Activated effector memory CD4-positive, alpha-beta T cell treated with anti-CD3 and anti-CD28 coated beads, Interleukin-2, amount 50 U/mL, for 16 hours (primary cell): ENCODE measurements around the gene CCDC102A.

Experiments used
- DNase-seq: peaks from one replicate; pipeline ENCODE4 v3.0.0-alpha.2; 2020

CCDC102A gene

DNA sequence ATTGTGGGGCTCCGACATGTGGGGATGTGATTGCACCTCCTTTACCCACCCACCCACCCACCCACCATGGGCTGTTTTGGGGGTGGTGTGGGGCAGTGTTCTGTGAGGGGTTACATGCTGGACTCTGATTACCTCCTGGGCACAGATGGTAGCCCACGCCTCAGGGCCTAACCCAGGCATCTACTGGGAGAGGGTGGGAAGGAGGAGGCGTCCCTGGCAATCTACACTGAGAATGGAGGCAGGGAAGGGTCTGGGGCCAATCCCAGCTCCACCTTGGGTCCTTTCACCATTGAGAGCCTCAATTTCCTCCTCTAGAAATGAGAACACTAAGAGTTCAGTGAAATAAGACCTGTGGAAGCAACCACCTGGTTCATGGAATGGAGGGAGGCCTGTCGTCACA is 38.3 kb downstream of the CCDC102A start:
- DNase-seq = no peak

DNA sequence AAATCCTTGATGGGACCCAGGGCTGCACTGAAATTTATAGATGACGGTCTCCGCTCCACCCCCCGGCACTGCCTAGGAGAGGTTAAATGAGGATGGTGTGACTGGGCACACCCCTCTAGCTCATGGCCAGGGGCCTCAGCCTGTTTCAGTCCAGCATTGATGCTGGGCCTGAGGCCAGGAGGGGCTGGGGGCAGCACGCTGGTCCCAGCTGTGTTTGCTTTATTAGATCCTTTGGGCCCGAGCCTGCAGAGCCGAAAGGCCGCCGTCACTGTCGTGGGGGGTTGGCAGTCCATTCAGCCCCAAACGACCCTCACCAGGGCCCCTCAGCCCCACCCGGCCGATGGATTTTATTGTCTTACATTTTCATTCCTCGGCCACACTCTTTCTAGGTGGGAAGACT is 39.2 kb downstream of the CCDC102A start:
- DNase-seq = no peak

DNA sequence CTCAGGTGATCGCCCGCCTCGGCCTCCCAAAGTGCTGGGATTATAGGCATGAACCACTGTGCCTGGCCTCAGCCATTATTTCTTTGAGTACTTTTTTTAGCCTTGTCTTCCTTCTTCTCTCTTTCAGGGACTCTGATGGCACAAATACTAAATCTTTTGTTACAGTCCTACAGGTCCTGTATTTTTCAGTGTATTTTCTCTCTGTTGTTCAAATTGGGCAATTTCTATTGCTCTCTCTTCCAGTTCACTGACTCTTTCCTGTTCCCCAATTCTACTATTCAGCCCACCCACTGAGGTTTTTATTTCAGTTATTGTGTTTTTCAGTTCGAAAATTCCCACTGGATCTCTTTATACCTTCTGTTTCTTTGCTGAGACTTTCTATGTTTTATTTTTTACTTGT is 42.6 kb downstream of the CCDC102A start:
- DNase-seq = no peak

DNA sequence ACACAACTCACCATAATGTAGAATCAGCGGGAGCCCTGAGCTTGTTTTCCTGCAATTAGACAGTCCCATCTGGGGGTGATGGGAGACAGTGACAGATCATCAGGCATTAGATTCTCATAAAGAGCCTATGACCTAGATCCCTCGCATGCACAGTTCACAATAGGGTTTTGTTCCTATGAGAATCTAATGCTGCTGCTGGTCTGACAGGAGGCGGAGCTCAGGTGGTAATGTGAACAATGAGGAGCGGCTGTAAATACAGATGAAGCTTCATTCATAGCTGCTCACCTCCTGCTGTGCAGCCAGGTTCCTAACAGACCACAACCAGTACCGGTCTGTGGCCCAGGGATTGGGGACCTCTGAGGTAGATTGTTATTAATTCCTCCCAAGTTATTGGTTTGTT is 47.1 kb downstream of the CCDC102A start:
- DNase-seq = no peak

DNA sequence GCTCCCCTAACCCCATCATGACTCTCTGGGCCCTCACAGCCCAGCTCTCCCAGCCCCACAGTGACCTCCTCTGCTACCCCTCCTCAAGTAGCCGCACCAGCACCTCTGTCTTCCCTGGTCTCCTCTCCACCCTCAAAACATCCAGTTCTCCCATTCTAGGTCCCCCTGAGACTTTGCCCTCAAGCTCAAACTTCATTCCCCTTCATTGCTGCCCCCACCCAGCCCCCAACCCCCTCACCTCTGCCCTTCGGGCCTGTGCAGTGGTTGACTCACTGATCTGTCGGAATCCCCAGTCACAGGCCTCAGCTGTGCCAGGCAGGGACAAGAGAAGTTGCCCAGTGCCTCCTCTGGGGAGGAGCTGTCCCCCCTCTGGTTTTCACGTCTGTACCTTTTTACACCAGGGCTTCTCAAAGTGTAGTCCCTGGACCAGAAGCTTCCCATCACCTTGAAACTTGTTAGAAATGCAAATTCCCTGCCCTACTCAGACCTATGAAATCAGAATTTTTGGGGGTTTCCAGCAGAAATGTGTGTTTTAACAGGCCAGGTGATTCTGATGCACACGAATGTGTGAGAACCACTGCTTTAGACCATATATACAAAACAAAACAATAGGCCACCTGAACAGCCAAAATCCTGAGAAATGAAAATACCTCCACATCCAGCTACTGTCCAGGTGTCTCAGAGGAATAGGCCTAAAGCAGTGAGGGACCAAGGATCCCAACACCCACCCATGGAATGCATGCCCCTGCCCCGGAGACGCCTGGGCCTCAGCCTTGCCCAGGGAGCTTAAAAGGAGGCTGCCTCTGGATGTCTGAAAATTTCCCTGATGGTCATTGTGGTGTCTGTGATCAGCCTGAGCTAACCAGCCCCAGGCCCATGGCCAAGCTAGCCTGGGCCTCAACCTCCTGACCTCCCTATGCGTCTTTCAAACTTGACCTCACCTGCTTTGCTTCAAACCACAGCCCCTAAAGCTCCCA is 49.2 kb downstream of the CCDC102A start:
- DNase-seq = peak; percentile 25

DNA sequence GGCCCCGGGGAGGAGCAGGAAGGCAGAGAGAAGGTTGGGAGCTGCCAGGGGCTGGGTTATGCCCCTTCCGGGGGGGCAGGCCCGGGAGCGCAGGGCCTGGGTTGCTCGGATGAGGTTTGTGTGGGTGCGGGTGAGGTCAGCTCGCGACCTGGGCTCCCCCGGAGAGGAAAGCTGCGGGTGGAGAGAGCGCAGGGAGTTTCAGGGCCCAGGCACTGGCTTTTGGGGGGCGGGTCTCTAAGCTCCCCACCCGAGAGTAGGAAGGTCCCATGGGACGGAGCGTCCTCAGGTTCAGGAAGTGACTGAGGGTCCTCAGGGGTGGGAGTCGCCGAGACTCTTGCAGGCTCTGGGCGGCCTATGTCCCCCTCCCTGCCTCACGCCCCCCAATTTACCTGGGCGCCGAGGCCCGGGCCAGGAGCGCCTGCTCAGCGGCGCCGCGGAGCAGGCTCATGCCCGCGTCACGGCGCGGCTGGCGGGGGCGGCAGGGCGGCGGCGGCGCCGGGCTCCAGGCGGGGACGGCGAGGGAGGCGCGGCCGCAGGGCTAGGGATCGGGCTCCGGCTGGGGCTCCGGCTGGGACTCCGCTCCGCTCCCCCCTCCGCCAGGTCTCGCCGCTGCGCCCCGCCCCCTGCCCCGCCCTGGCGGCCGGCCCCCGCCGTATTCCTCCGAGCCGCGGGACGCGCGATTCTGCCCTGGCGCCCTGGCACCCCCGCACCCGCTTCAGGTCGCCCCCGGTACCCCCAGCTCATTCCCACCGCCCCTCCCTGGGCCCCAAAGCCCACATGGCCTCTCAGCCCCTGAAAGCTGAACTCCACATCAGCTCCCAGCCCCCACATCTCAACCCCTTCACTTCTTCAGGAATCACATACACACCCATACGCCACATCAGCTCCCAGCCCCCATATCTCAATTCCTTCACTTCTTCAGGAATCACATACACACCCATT is 50.2 kb downstream of the CCDC102A start, which contains the start of gene DOK4:
Gene DOK4, minus strand, starts transcription at position 578 of the 942 bp plus-strand sequence. CDS start 6,986 bp downstream, outside the sequence.
- peak; percentile 93 for DNase-seq

DNA sequence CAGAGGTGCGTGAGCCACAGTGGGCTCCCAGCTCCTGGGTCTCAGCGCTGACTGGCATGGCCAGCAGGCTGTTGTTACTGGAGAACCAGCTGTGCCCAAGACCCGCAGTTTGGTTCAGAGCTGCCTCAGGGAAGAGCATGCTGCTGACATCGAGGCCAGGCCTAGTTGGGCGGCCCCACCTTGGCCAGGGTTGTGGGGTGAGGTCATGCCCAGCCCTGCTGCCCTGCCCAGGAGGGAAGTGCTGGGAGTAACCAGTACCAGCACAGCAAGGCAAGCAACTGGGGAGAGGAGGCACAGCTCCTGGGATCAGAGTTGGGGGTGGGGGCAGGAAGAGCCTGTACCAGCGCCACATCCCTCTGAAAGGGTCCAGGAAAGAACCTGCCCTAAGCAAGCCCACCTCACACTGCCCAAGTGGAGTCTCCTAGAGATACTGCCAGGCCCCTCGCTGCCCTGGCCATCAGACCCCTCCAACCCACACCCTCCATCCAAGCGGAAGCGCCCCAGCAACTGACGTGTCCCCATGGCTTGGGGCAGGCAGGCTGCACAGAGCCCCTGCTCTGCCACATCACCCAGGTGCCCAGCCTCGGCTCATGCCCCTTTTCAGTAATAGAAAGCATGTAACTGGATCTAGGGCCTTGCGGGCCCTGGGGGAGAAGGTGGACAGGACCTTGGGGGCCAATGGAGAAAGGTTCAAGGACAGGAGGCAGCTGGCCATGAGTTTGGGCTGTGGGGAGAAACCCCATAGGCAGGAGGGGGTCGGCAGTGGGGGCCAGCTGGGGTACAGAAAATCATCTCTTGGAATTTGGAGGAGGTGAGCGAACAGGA is 51.1 kb downstream of the CCDC102A start:
- DNase-seq = no peak

DNA sequence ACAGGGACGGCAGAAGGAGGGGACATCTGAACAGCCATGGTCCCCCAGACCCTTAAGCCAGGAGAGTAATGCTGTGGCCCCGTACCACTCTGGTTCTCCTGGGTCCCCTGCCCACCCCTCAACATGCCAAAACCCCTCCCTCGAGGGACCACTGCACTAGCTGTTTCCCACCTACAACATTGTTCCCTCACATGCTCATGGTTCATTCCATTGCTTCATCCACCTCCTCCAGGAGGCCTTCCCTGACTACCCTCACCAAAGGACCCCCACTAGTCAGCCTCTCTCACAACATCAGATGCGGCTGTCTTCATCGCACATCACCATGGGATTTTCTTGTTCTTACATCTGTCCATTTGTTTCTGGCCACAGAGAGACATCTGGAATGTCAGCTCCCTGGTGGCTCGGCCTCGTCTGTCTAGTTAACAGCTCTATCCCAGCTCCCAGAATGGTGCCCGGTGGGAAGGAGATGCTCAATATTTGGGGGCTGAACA is 51.8 kb downstream of the CCDC102A start:
- peak; percentile 53 for DNase-seq

DNA sequence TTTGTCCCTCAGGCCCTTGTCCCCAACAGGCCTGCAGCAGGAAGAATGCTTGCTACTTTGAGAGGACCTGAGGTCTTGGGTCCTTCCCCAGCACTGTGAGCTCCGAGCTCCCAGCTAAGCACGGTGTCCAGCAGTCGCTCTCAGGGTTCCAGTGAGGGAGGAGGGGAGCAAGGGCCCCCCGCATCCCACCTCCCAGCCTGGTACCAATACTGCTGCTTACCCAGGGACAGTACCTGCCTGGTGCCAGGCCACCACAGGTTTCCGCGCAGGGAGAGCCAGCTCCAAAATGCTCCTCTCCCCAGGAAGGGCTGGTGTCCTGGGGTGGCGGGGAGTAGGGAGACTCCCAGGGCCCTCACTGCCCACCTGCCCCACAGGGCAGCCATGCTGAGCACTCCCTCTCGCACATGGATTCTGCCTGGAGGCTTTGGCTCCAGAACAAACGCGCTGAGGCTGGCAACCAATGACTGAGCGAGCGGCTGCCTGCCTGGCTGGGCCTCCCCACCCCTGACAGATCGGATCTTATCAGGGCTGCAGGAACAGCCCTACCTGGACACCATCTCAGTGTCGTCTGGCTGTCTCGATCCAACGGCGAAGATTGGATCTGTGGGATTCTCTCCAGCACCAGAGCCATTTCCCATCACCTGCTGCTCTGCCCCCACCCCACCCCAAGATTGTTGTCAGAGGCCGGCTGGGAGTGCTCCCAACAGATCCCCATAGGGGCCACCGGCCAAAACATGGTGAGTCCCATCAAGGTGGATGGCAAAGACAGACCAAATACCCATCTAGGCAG is 52.5 kb downstream of the CCDC102A start:
- DNase-seq = peak; percentile 45

DNA sequence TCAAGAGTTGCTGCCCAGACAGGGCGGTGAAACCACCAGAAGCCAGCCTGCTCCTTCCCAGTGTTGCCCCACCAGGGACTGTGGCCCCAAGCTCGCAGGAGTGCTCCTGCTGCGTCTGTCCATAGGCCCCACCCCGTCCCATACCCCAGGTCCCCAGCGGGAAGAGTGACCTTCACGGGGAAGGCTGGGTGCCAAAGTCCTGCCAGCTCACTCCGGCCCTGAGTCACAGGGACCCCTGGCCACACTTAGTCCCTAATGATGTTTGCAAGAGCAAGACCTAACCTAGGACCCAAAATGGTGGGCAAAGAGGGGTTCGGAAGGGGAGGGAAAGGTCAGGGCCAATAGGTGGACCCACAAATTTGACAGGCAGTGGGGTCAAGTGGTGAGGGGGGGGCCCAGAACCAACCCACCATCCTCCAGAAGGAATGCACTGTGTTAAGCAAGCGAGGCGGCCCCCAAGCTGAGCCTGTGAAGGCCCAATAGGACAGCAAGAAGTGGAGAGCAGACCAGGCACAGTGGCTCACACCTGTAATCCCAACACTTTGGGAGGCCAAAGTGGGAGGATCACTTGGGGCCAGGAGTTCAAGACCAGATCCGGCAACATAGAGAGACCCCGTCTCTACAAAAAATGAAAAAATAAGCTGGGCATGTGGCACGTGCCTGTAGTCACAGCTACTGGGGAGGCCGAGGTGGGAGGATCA is 53.4 kb downstream of the CCDC102A start:
- DNase-seq = peak; percentile 60

DNA sequence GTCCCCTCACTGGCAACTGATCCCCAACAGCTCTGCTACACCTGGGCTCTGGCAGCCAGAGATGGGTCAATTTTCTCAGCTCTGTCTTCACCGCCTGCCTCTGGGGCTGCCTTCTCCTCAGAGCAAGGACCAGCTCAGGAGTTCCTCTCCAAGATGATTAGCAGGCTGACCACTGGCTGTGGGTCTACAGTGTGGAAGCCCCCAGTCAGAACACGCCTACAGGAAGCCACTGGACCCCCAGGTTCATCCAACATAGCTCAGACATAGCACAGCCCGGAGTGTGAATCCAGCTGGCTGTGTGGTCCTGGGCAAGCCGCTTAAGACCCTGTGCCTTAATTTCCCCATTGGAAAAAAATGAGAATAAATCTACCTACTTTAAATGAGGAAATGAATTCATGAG is 55.0 kb downstream of the CCDC102A start:
- peak; percentile 47 for DNase-seq

DNA sequence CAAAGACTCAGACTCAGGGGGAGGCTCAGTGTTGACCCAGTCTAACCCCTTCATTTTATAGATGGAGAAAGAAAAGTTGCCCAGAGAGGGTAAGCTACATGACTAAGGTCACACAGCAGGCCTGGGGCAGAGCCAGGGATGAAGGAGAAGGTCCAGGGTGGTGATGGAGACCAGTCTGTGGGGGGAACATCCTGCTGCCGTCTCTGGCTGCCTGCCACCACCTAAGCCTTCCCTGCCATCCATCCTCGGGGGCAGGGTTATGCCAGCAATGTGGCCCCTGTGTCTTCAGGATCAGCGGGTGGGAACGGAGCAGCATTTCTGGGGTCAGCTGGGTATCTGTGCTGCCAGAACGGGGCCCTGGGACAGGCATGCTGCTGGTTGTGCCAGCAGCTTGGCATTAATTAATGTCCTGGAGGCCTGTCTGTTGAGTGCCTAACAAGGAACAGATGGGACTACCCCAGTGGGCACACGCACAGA is 55.6 kb downstream of the CCDC102A start:
- DNase-seq = peak; percentile 27

DNA sequence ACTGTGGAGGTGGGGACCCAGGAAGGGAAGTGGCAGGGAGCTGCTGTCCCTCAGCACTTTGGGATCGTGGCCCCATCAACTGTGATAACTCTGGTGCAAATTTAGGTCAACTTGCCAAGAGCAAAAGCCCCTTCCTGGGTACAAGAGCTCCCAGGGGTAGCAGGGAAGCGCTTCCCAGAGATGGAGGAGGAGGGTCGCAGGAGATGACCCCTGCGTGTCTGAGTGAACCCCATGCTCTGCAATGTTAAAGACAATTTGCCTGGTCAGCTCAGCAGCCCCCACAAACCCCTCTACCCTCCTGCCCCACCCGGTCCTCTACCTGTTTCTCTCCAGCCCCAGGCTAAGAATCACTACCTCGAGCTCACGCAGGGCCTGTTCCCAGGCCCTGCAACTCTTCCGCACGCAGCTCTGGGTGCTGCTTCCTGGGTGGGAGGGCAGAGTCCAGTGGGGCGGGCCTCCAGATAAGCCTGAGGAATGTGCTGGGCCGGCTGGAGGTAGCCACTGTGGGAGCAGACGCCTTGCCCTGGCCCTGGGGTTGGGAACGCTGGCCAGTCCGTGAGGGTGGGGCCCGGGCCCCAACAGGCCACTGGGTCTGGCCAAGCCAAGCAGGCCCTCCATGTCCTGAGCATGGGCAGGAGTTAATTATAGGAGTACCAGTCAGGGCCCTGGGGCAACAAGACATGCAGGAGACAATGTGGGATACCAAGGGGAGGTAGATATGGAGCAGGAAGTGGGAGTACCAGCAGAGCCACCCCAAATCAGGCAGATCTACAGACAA is 56.2 kb downstream of the CCDC102A start:
- peak; percentile 48 for DNase-seq

DNA sequence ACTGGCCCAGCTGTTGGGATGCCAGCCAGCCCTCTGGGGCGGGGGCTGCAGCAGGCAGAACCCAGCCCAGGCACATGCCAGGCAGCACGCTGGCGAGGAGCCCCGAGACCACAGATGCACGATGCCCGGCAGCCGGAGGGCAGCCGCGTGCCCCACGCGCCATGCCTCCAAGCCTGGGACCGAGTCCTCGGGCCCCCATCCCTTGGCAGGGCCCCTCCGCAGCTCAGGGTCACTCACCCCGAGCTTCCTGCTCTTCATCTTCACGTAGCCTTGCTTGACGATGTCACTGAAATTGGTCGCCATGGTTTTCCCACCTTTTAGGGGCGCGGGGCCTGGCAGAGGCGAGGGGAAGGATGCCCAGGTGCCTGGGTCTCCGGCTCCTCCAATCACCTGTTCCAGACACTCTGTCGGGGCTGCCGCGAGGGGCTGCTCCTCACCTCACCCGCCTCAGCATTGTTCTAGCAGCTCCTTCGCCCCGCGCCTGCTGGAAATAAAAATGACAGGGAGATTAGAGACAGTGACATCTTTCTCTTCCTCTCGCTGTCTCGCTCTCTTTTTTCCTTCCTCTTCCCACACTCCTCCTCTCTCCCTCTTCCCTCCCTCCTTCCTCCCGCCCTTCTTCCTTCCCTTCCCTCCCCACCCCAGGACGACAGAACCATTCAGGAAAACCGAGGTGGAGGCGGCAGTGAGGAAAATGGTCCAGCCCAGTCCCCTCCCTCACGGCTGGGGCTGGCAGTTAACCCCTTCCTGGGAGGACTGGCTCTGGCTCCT is 57.0 kb downstream of the CCDC102A start:
- DNase-seq = peak; percentile 56

DNA sequence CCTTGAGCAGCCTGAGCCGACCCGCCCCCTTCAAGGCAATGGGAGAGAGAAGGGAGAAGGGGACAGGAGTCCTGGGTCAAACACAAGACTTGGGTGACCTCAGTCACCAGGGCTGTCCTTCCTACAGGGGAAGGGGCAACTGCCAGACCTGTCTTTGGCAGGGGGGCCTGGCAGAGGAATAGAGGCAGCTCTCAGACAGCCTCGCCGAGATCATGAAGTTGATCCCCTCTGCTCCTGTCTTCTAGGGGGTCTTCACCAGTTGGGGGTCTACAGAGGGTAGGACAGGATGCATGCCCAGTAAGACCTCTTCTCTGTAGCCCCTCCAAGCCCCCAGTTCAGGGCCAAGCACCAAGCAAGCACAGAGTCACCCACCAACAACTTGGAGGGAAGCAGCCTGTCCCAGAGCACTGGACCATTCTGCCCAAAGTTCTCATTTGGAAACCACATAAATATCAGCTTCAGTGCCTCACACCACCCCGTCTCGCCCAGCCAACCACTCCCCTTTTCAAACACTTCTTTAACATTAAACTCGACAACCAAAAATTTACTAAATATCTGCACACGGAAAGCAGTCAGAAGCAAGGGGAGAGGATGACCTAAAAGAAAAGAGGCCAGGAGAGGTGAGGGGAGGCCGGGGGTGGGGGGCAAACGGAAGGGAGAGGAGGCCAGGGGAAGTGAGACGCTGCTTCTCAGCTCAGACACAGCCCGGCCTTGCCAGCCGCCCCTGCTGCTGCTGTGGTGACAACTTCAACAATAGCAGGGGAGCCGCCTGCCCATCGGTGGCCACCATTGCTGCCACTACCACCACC is 57.8 kb downstream of the CCDC102A start:
- DNase-seq = peak; percentile 54

DNA sequence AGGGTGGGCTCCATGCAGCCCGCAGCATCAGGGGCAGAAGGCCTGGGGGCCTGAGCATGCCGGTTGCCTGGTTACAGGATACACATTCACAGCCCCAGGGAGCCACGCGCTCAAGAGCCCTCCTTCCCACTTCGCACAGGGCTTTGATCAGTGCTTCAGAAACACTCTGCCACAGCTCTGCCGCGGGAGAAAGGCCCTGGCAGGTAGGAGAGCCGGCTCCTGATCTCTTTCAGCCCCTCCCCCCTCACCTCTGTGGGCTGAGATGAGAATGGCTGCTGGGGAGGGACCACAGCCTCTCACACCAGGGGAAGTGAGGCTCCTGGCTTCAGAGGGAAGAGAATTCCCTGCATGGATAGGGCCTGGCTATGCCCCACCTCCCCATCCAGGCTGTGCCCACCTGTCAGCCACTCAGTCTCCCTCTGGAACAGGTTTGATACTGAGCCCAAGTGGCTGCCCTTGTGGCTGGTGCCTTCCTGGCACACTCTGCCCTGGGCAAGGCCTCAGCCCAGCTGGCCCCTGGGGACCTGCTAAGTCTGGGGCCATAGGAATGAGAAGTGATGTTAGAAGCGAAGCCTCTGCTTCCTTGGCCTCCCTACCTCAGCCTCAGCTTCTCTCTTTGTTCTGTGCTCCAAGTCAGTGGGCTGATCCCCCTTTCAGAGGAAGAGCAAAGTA is 58.7 kb downstream of the CCDC102A start:
- DNase-seq = peak; percentile 54
